Tibial nerve (tissue), 4 donors: ENCODE data around the gene CWC25. TPM values are rescaled to one million over a fixed set of nuclear protein-coding genes. Genes with fewer than 3 reads are reported as not detected.
A peak's percentile ranks its signal among the peaks of the same experiment; 100 is the strongest.

Source experiments
- DNase-seq, 2 donors: peaks; one replicate each; pipeline ENCODE4 v3.0.0-alpha.2; 2019; ENCODE audit warnings: low spot score in 2 of 2
- H3K27ac ChIP-seq, 4 donors: fragments of 200-600 bp; sonication (generic) in 3 of 4; one replicate each; pipeline ENCODE4 v1.5.1; 2017 to 2019; ENCODE audit warnings: mild to moderate bottlenecking in 1 of 4
- H3K27me3 ChIP-seq, 2 donors: fragments of 200-600 bp; sonication (generic) in 1 of 2; one replicate each; pipeline versions ENCODE4 v1.5.1 to v1.6.0; 2017 to 2019
- H3K36me3 ChIP-seq, 3 donors: fragments of 200-600 bp; sonication (generic); one replicate each; pipeline ENCODE4 v1.5.1; 2018 to 2019
- H3K4me1 ChIP-seq, 4 donors: fragments of 200-600 bp; sonication (generic) in 3 of 4; one replicate each; pipeline ENCODE4 v1.5.1; 2017 to 2019
- H3K4me3 ChIP-seq, 4 donors: fragments of 200-600 bp; sonication (generic) in 3 of 4; one replicate each; pipeline ENCODE4 v1.5.1; 2017 to 2019; ENCODE audit warnings: mild to moderate bottlenecking in 1 of 4, moderate library complexity in 1 of 4
- H3K9me3 ChIP-seq, 4 donors: fragments of 200-600 bp; sonication (generic) in 3 of 4; one replicate each; pipeline ENCODE4 v1.5.1; 2017 to 2019
- EP300 ChIP-seq, 2 donors: sonication (generic); formaldehyde crosslinking; IDR thresholded peaks; one replicate each; pipeline ENCODE4 v1.6.1; 2017; ENCODE audit warnings: antibody characterized with exemption in 2 of 2, mild to moderate bottlenecking in 1 of 2
- POLR2A ChIP-seq, 2 donors: fragments of 450-650 bp; IDR thresholded peaks; one replicate each; pipeline ENCODE4 v1.6.1; 2017; ENCODE audit warnings: antibody characterized with exemption in 2 of 2, mild to moderate bottlenecking in 2 of 2, moderate library complexity in 2 of 2
- WGBS, 2 donors: methylation state at CpG; one replicate each; pipeline ENCODE4 v1.1.5; 2018; 5-methylcytosine and 5-hydroxymethylcytosine counted together
- total RNA-seq, 4 donors: library from RNA; depleted of rRNA; stranded (reverse); fragments of >200 nt; gene quantifications; one replicate each; pipeline ENCODE4 v1.1.0, GENCODE V29; 2016
- TF ChIP-seq, protein P1 (sequence below), 5 experiments: fragments of 200-600 bp in 3 of 5; fragments of 450-650 bp in 2 of 5; sonication (generic) in 3 of 5; IDR thresholded peaks; one replicate each; pipeline ENCODE4 v1.5.1; 2016 to 2019; ENCODE audit warnings: antibody characterized with exemption in 5 of 5, mild to moderate bottlenecking in 3 of 5, moderate library complexity in 2 of 5

Gene CWC25
- total RNA-seq, 4 donors from 2014 or later, result 19.0 to 43.3 (median 24.9) TPM

DNA sequence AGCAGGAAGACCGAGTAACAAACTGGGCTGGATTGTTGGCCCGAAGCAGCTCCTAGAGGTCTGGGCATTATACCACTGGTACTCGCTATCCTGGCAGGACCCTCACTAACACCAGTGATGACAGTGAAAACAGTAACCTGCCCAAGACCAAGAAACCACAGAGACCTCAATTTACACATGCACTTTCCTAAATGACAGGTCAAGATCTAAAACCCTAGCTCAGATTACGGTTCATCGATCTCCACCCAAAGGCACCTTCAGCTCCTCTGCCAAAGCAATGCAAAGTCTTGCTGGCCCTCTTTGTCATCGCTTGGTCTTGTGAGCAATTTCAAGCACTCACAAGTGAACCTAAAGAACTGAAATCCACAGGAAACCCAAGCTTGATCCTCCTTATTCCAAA, 27.3 kb downstream of the CWC25 start:
- Histone ChIP-seq H3K9me3 (no peaks in the 10 kb centered on the region), H3K27me3 (no peaks in the 10 kb centered on the region), H3K27ac (peak overlapping the region in 3 of 4 donors; percentile 99 to 100 (median 99)), H3K4me1 (peaks cover 0 to 47% (median 23%) of the 10 kb centered on the region in 4 donors), H3K36me3 (peaks cover 0 to 26% (median 0%) of the 10 kb centered on the region in 3 donors), H3K4me3 (peak overlapping the region in 3 of 4 donors; percentile 83 to 98 (median 95))
- WGBS, 2 donors, result 66% methylated on average over 6 of the region's 6 CpGs
- DNase-seq, result no peak
- TF ChIP-seq, protein P1, sequence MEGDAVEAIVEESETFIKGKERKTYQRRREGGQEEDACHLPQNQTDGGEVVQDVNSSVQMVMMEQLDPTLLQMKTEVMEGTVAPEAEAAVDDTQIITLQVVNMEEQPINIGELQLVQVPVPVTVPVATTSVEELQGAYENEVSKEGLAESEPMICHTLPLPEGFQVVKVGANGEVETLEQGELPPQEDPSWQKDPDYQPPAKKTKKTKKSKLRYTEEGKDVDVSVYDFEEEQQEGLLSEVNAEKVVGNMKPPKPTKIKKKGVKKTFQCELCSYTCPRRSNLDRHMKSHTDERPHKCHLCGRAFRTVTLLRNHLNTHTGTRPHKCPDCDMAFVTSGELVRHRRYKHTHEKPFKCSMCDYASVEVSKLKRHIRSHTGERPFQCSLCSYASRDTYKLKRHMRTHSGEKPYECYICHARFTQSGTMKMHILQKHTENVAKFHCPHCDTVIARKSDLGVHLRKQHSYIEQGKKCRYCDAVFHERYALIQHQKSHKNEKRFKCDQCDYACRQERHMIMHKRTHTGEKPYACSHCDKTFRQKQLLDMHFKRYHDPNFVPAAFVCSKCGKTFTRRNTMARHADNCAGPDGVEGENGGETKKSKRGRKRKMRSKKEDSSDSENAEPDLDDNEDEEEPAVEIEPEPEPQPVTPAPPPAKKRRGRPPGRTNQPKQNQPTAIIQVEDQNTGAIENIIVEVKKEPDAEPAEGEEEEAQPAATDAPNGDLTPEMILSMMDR (IDR thresholded peaks at IDR 0.05), result no peak
- TF ChIP-seq EP300 (IDR thresholded peaks at IDR 0.05) (no peak), POLR2A (IDR thresholded peaks at IDR 0.05) (no peak)

DNA sequence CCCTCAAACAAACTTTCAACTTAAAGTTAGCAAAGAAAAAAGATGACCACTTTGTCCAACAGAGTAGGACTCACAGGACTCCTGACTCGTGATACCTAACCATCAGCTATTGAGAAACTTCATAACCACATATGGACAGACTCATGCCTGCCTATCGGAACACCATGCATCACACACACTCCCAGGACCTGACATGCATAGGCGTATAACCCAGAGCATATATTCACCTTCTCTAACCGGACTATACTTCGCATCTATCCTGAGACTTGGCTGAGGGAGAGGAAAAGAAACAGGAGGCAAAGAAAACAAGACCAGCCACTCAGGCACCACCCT, 28.0 kb downstream of the CWC25 start:
- Histone ChIP-seq H3K4me1 (peaks cover 0 to 52% (median 23%) of the 10 kb centered on the region in 4 donors), H3K4me3 (peak overlapping the region in 1 of 4 donors; percentile 83), H3K9me3 (no peaks in the 10 kb centered on the region), H3K36me3 (peaks cover 0 to 26% (median 0%) of the 10 kb centered on the region in 3 donors), H3K27ac (peak overlapping the region in 2 of 4 donors; percentile 99), H3K27me3 (no peaks in the 10 kb centered on the region)
- 71 to 85% methylated on average over 5 of the region's 5 CpGs for WGBS, 2 donors
- TF ChIP-seq, protein P1 (IDR thresholded peaks at IDR 0.05), result no peak
- no peak for TF ChIP-seq POLR2A (IDR thresholded peaks at IDR 0.05)
- no peak for TF ChIP-seq EP300 (IDR thresholded peaks at IDR 0.05)
- no peak for DNase-seq

GRCh38 chr17:38796451-38797157, 28.5 kb downstream of the CWC25 start:
- TF ChIP-seq POLR2A (IDR thresholded peaks at IDR 0.05) (no peak), EP300 (IDR thresholded peaks at IDR 0.05) (no peak)
- TF ChIP-seq, protein P1 (IDR thresholded peaks at IDR 0.05), result no peak
- Histone ChIP-seq H3K4me1 (peaks cover 0 to 52% (median 23%) of the 10 kb centered on the region in 4 donors), H3K9me3 (no peaks in the 10 kb centered on the region), H3K36me3 (peaks cover 0 to 21% (median 0%) of the 10 kb centered on the region in 3 donors), H3K4me3 (no peak overlapping the region), H3K27ac (peak overlapping the region in 2 of 4 donors; percentile 99), H3K27me3 (no peaks in the 10 kb centered on the region)
- no peak for DNase-seq
- 50% methylated on average over 5 of the region's 5 CpGs for WGBS, 2 donors

DNA sequence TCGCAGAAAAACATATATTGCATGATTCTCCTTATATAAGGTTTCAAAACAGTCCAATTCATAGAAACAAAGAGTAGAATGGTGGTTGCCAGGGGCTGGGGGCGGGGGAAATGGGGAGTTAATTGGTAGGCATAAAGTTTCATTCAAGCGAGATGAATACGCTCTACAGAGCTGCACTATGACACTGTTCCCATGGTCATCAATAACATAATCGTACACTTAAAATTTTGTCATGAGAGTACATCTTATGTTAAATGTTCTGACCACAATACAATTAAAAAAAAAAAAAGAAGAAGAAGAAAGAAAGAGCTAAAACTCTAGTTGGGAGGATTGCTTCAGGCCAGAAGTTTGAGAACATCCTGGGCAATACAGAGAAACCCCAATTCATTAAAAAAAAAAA, 30.9 kb downstream of the CWC25 start:
- Histone ChIP-seq H3K4me3 (no peak overlapping the region), H3K27ac (no peak overlapping the region), H3K36me3 (peaks cover 0 to 13% (median 0%) of the 10 kb centered on the region in 3 donors), H3K9me3 (no peaks in the 10 kb centered on the region), H3K27me3 (no peaks in the 10 kb centered on the region), H3K4me1 (peaks cover 0 to 63% (median 23%) of the 10 kb centered on the region in 4 donors)
- TF ChIP-seq, protein P1 (IDR thresholded peaks at IDR 0.05), result no peak
- TF ChIP-seq POLR2A (IDR thresholded peaks at IDR 0.05), result no peak
- no peak for TF ChIP-seq EP300 (IDR thresholded peaks at IDR 0.05)
- WGBS, 2 donors, result 69 to 76% methylated on average over 5 of the region's 5 CpGs
- no peak for DNase-seq

DNA sequence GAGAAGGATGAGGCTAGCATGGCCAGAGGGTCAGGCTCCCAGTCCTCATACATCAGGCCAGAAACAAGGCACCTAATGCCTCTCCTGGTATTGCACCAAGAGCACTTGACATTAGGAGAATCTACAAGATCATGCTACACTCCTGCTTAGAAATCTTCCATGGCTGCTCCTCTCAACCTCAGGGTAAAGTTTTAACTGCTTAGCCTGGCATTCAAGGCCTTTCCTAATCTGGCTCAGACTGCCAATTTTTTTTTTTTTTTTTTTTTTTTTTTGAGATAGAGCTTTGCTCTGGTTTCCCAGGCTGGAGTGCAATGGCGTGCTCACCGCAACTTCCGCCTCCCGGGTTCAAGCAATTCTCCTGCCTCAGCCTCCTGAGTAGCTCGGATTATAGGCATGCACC, 34.0 kb downstream of the CWC25 start:
- TF ChIP-seq EP300 (IDR thresholded peaks at IDR 0.05) (no peak), POLR2A (IDR thresholded peaks at IDR 0.05) (no peak)
- TF ChIP-seq, protein P1 (IDR thresholded peaks at IDR 0.05), result no peak
- peaks cover 0 to 49% (median under 1%) of the 10 kb centered on the region in 4 donors for H3K4me1 ChIP-seq
- no peak for DNase-seq
- H3K4me3 ChIP-seq, result no peak overlapping the region
- H3K9me3 ChIP-seq, result no peaks in the 10 kb centered on the region
- H3K27me3 ChIP-seq, result no peaks in the 10 kb centered on the region
- H3K27ac ChIP-seq, result no peak overlapping the region
- WGBS, 2 donors, result 86 to 88% methylated on average over 5 of the region's 5 CpGs
- peaks cover 0 to 23% (median 4%) of the 10 kb centered on the region in 3 donors for H3K36me3 ChIP-seq
